HFF-Myc (cell line): Measurements from ENCODE around the gene RAD51B.
A peak's percentile ranks its signal among the peaks of the same experiment; 100 is the strongest.

Experiments used
- DNase-seq: peaks from one replicate; pipeline ENCODE4 v3.0.0-alpha.2; 2011; ENCODE audit warnings: low read depth; ENCODE audit errors: extremely low read depth
- H3K4me3 ChIP-seq: replicated peaks from 2 replicates; pipeline ENCODE4 v1.5.1; 2011; ENCODE audit warnings: low read depth, mild to moderate bottlenecking, control low read depth, low read length
- TF ChIP-seq, protein P1 (sequence below): IDR thresholded peaks from 2 replicates; pipeline ENCODE4 v1.5.1; 2012; ENCODE audit warnings: mild to moderate bottlenecking, low read depth, low read length, control low read depth; ENCODE audit errors: missing control alignments

The RAD51B gene

GRCh38 chr14:68210729-68211299, 391.2 kb downstream of the RAD51B start:
- no peak overlapping the region for H3K4me3 ChIP-seq
- DNase-seq = peak; percentile 100

DNA sequence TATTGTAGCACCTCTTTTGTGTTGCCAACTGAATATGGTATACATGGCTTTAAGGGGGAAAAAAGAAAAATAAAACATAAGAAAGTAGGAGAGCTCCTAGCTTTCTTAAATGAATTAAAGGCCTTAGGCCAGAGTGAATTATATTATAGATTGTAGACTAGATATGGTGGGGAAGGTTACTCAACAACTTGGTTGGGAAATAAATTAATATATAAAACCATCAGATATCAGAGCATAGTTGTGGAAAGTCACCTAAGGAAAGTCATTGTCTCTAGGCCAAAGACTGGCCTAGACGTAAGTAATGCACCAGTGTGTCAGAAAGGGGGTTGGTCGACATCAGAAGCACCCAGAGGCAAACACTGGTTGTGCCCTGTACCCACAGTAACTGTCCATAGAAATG, 391.8 kb downstream of the RAD51B start:
- TF ChIP-seq, protein P1, sequence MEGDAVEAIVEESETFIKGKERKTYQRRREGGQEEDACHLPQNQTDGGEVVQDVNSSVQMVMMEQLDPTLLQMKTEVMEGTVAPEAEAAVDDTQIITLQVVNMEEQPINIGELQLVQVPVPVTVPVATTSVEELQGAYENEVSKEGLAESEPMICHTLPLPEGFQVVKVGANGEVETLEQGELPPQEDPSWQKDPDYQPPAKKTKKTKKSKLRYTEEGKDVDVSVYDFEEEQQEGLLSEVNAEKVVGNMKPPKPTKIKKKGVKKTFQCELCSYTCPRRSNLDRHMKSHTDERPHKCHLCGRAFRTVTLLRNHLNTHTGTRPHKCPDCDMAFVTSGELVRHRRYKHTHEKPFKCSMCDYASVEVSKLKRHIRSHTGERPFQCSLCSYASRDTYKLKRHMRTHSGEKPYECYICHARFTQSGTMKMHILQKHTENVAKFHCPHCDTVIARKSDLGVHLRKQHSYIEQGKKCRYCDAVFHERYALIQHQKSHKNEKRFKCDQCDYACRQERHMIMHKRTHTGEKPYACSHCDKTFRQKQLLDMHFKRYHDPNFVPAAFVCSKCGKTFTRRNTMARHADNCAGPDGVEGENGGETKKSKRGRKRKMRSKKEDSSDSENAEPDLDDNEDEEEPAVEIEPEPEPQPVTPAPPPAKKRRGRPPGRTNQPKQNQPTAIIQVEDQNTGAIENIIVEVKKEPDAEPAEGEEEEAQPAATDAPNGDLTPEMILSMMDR = no peak
- DNase-seq = no peak
- no peak overlapping the region for H3K4me3 ChIP-seq

More at GRCh38 chr14:68210729-68211299, 391.2 kb downstream of the RAD51B start:
- TF ChIP-seq, protein P1 = no peak

- no peak overlapping the region for H3K4me3 ChIP-seq
- no peak for DNase-seq
These were observed 392.3 kb downstream of the RAD51B start for GRCh38 chr14:68211886-68212285.

GRCh38 chr14:68212361-68212760, 392.8 kb downstream of the RAD51B start:
- DNase-seq = no peak
- TF ChIP-seq, protein P1 = no peak
- no peak overlapping the region for H3K4me3 ChIP-seq

More at GRCh38 chr14:68211886-68212285, 392.3 kb downstream of the RAD51B start:
- TF ChIP-seq, protein P1 = no peak

- DNase-seq = no peak
- H3K4me3 ChIP-seq = no peak overlapping the region
- TF ChIP-seq, protein P1 = no peak
These were observed 394.9 kb downstream of the RAD51B start for GRCh38 chr14:68214431-68214830.

- TF ChIP-seq, protein P1 = no peak
- no peak for DNase-seq
- H3K4me3 ChIP-seq = no peak overlapping the region
These were observed 396.1 kb downstream of the RAD51B start for GRCh38 chr14:68215629-68216028.

GRCh38 chr14:68216079-68216478, 396.5 kb downstream of the RAD51B start:
- DNase-seq = no peak
- TF ChIP-seq, protein P1 = no peak
- H3K4me3 ChIP-seq = no peak overlapping the region
